Measurements from ENCODE around the gene CCDC15.
A peak's percentile ranks its signal among the peaks of the same experiment; 100 is the strongest.
"Not testable (repeated sequence)": the region's sequence is repeated elsewhere in the genome, so short reads cannot be mapped to it uniquely, and the experiment has no call there.

Gene CCDC15

DNA sequence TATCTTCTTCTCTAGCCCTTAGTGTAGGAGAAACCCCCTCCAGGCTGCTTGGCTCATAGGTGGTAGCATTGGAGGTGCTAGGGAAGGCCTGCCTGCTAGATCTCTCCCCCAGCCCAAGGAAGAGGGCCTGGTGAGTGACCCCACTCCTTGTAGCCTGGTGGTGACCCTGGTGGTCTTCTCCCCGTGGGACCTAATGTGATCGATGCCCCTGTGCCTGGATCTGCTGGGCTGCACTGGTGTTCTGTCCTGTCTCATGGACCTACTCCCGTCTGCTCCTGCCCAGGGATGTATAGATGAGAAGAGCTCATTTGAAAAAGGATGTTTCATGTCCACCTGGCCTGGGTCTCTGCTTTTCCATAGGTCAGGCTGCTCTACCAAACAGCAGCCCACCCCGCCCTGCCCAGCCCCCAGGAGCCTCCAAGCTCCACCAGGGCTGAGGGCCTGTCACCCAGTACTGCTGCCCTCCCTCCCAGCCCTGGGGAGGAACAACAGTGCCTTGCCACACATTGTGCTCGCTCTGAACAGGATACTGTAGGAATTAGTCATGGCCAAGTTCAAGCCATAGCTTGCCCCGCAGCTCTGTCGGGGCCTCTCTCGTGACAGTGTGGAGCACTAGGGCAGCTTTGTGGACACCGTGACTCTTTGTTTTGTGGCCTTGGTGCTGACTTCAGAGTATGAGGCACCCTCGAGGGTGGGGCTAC, 128.8 kb downstream of the CCDC15 start:
- no peak for DNase-seq

- no peak for DNase-seq
These were observed 129.5 kb downstream of the CCDC15 start for GRCh38 chr11:125083312-125084056.

- no peak for DNase-seq
These were observed 130.0 kb downstream of the CCDC15 start for GRCh38 chr11:125084057-125084416.

DNA sequence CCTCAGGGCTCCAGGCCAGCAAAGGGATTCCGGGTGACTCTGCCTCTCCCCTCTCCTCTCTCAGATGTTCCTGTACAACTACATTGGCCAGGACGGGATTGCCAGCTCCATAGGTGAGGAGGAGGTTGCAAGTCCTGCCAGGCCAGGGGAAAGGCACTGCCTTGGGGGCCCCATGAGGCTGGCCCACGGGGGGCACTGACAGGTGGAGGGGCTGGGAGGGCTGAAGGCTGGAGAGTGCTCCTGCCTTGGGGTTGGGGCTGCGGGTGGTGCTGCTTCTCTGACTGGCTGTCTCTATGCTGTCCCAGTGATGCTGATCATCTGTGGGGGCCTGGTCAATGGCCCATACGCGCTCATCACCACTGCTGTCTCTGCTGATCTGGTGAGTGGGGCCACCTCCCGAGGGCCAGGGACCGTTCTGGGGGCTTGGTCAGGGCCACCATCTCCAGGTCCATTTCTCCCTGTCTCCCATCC, 130.8 kb downstream of the CCDC15 start:
- DNase-seq: no peak

GRCh38 chr11:125085301-125086081, 131.5 kb downstream of the CCDC15 start:
- DNase-seq: peak in 1 of 2 experiments; percentile 39

DNA sequence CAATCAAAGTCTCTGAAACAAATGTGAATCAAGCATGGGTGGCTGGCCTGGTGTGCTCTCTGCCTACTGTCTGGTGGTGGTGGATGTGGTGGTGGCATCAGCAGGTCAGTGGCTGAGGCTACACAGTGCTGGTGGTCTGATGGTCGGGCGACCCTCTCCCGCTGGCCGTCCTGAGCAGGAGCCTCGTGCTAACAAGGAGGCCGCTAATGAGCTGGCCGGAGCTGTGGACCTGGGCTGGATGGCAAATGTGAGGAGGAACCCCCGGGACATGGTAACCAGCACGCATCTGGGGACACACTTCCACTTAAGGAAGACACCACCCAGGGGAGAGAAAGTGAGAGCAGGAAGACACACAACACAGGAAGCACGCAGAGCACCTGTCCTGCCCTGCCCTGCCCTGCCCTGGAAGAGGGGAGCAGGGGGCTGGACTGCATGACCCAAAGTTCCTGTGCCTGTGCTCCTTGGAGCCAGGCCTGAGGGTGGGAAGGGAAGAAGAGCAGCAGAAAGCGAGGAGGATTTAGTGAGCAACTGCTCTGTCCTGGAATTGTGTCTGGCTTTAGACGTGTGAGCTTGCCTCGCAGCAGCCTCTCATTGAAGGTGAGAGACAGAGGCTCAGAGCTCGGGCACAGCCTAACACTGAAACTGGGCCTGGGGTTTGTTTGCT, 132.8 kb downstream of the CCDC15 start:
- DNase-seq: no peak

DNA sequence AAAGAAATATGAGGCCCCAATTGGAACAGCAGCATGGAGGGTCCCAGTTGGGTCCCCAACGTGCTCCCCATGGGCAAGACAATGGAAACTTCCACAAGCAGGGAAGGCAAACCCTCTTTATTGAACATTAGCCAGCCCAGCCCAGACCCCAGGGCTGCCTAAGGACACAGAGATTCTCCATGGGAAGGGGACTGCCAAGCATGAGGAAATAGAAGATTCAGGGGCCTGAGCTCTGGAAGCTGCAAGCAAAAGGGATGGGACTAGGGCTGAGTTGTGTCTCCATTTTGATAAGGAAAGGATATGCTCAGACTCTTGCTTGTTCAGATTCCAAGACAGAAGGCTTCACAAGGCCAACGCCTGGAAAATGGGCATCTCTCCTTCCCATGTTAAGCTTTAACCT, 134.1 kb downstream of the CCDC15 start:
- no peak for DNase-seq

DNA sequence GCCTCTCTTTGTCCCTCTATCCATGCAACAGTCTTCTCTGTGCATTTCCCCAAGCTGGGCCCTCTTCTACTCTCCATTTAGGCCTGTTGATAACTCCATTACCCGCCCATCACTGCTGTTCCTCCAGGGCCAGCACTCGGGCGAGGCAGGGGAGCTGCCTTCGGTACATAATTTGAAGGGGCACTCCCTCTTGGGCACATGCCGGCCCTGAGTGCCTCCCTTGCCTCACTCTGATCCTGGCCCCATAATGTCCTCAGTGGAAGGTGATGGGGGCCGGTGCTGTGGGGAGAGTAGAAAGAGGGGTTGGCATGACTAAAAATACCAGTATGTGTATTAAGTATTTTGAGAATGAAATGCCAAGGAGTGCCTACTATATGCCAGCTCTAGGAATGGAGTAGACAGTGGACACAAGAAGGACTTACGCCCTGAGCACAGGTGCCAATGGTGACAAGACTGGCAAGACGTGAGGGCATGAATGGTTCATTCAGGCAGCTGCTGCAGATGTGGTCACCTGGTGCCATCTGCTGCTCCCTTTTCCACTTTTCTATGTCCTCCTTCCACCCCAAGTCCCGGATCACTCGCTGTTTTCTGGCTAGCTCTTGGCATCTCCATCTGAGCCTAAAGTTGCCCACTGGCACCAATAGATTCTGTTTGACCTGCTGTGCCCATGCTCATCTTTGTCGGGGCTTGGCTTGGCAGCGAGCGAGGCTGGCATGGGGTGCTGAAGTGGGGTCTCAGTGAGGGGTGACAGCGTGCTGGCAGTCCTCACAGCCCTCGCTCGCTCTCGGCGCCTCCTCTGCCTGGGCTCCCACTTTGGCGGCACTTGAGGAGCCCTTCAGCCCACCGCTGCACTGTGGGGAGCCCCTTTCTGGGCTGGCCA, 134.8 kb downstream of the CCDC15 start:
- peak in 1 of 2 experiments; percentile 42 for DNase-seq

GRCh38 chr11:125089481-125089880, 135.5 kb downstream of the CCDC15 start:
- not testable (repeated sequence) for DNase-seq

- DNase-seq: not testable (repeated sequence)
These were observed 136.1 kb downstream of the CCDC15 start for GRCh38 chr11:125090151-125090550.

DNA sequence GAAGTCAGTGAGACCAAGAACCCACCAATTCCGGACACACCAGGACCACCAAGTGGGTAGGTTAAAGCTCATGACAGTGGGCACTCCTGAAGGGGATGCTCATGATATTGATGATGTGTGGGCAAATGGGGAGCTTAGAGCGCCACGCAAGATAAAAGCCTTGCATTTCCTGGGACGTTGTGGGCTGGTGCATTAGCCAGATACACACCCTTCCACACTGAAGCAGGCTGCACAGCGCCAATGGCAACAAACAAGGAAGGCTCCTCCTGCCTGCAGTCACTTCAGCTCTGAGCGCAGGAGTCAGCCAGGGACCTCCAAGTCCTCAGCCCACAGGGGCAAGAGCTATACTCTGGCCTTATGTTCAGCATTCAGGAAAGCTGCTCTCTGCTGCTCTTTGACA, 136.8 kb downstream of the CCDC15 start:
- no peak for DNase-seq

Data from NCI-H526 (cell line).